ENCODE data around the gene SMC5.
"Not testable (repeated sequence)": the region's sequence is repeated elsewhere in the genome, so short reads cannot be mapped to it uniquely, and the experiment has no call there.

SMC5 gene

GRCh38 chr9:70374962-70375618 is 116.3 kb downstream of the SMC5 start:
- DNase-seq: no peak

- DNase-seq: no peak
Measured at GRCh38 chr9:70382046-70382708, 123.4 kb downstream of the SMC5 start.

- DNase-seq: no peak
Measured at GRCh38 chr9:70382709-70383605, 124.2 kb downstream of the SMC5 start.

GRCh38 chr9:70385426-70385825 is 126.6 kb downstream of the SMC5 start:
- DNase-seq: no peak

- no peak for DNase-seq
Measured at GRCh38 chr9:70387663-70388062, 128.9 kb downstream of the SMC5 start.

GRCh38 chr9:70389188-70389587 is 130.4 kb downstream of the SMC5 start:
- no peak for DNase-seq

- DNase-seq: no peak
Measured at GRCh38 chr9:70389621-70390266, 131.0 kb downstream of the SMC5 start.

GRCh38 chr9:70390933-70391341 is 132.2 kb downstream of the SMC5 start:
- no peak for DNase-seq

- no peak for DNase-seq
Measured at GRCh38 chr9:70392189-70392588, 133.4 kb downstream of the SMC5 start.

- DNase-seq: no peak
Measured at GRCh38 chr9:70392850-70393249, 134.1 kb downstream of the SMC5 start.

- DNase-seq: no peak
Measured at GRCh38 chr9:70395652-70396051, 136.9 kb downstream of the SMC5 start.

- DNase-seq: peak; percentile 29
Measured at GRCh38 chr9:70398145-70398556, 139.4 kb downstream of the SMC5 start.

- no peak for DNase-seq
Measured at GRCh38 chr9:70399141-70399540, 140.4 kb downstream of the SMC5 start.

GRCh38 chr9:70400107-70400892 is 141.5 kb downstream of the SMC5 start:
- no peak for DNase-seq

- DNase-seq: not testable (repeated sequence)
Measured at GRCh38 chr9:70401241-70401640, 142.5 kb downstream of the SMC5 start.

GRCh38 chr9:70402213-70402612 is 143.4 kb downstream of the SMC5 start:
- DNase-seq: no peak

GRCh38 chr9:70403166-70403565 is 144.4 kb downstream of the SMC5 start:
- DNase-seq: no peak

GRCh38 chr9:70403618-70404025 is 144.8 kb downstream of the SMC5 start:
- DNase-seq: no peak

GRCh38 chr9:70404261-70404660 is 145.5 kb downstream of the SMC5 start:
- no peak for DNase-seq
